K562 (cell line): Measurements from ENCODE around the gene PPM1N. TPM values are rescaled to one million over a fixed set of nuclear protein-coding genes. Genes with fewer than 3 reads are reported as not detected.
A peak's percentile ranks its signal among the peaks of the same experiment; 100 is the strongest.

ENCODE experiments used
- ARID4B ChIP-seq: sonication (generic); formaldehyde crosslinking; IDR thresholded peaks from 2 replicates; pipeline ENCODE4 v1.8.0; 2022; ENCODE audit warnings: mild to moderate bottlenecking, missing genetic modification reagents
- CREB3L1 ChIP-seq: fragments of 450-650 bp; IDR thresholded peaks from 2 replicates; pipeline ENCODE4 v1.6.1; 2014; ENCODE audit warnings: low read depth, mild to moderate bottlenecking, moderate library complexity, borderline replicate concordance
- CREM ChIP-seq: IDR thresholded peaks from 2 replicates; pipeline ENCODE4 v1.6.1; 2014; ENCODE audit warnings: antibody characterized with exemption, low read depth
- ETS2 ChIP-seq: IDR thresholded peaks from 2 replicates; pipeline ENCODE4 v1.6.1; 2016; ENCODE audit warnings: borderline replicate concordance, missing genetic modification characterization, mild to moderate bottlenecking, moderate library complexity, missing compliant biosample characterization; ENCODE audit not compliant: poor library complexity, severe bottlenecking
- FUS ChIP-seq: fragments of 200-400 bp; formaldehyde crosslinking; optimal IDR thresholded peaks from 2 replicates; pipeline ENCODE3; 2017; ENCODE audit warnings: low read depth, low read length
- MGA ChIP-seq: fragments of 450-650 bp; IDR thresholded peaks from 2 replicates; pipeline ENCODE4 v1.6.1; 2016; ENCODE audit warnings: mild to moderate bottlenecking, moderate library complexity
- NR4A1 ChIP-seq, 2 experiments: fragments of 250-450 bp in 1 of 2; fragments of 450-650 bp in 1 of 2; sonication (Bioruptor Pico) in 1 of 2; IDR thresholded peaks; 2 replicates each; pipeline versions ENCODE4 v1.4.0 to v1.6.1; 2016 to 2020; ENCODE audit warnings: mild to moderate bottlenecking in 2 of 2, missing compliant biosample characterization in 1 of 2, missing genetic modification characterization in 1 of 2, moderate library complexity in 1 of 2
- polyA plus RNA-seq, 8 experiments: library from polyadenylated mRNA; depleted of rRNA in 4 of 8; stranded (reverse) in 5 of 8; unstranded in 3 of 8; fragments of >200 nt; fragmentation: Nextera tagmentation in 2 of 8; fragmentation: Illumina TruSeq in 1 of 8; extraction: Ambion mirVana in 2 of 8; extraction: Trizol in 1 of 8; gene quantifications; 2 replicates each; pipeline versions ENCODE4 v1.2.1 to v1.2.3, GENCODE V29; 2011 to 2014; ENCODE audit warnings: inconsistent platforms in 1 of 8, missing spikeins in 1 of 8
- total RNA-seq, 7 experiments: library from RNA; depleted of rRNA in 6 of 7; stranded (reverse); fragments of >200 nt in 6 of 7; fragmentation: Illumina TruSeq in 2 of 7; extraction: Trizol in 2 of 7; gene quantifications; 2 replicates each; pipeline versions ENCODE4 v1.2.1 to v1.2.3, GENCODE V29; 2011 to 2021; ENCODE audit warnings: low replicate concordance in 1 of 7

PPM1N gene
- total and polyA plus RNA-seq, 9 of the 15 experiments (the other 6 are each of a cell fraction or from before 2014, with no cell fraction given), result 4.5 to 15.6 (median 8.7) TPM

GRCh38 chr19:45469132-45469944 is 28.9 kb upstream of the PPM1N start (continued):
- TF ChIP-seq CREM, result peak; percentile 96
- peak; percentile 92 for TF ChIP-seq ARID4B (CRISPR knock-in tag)
- TF ChIP-seq FUS, result no peak
- peak; percentile 83 for TF ChIP-seq CREB3L1
- no peak for TF ChIP-seq ETS2 (tag)
- TF ChIP-seq NR4A1 (CRISPR knock-in tag; IDR thresholded peaks at IDR 0.05), result no peak
- TF ChIP-seq NR4A1 (tag; IDR thresholded peaks at IDR 0.05), result no peak
- no peak; the same call in 1 of the 2 replicates for TF ChIP-seq MGA
